ENCODE measurements around the gene HOXB5.

DNA sequence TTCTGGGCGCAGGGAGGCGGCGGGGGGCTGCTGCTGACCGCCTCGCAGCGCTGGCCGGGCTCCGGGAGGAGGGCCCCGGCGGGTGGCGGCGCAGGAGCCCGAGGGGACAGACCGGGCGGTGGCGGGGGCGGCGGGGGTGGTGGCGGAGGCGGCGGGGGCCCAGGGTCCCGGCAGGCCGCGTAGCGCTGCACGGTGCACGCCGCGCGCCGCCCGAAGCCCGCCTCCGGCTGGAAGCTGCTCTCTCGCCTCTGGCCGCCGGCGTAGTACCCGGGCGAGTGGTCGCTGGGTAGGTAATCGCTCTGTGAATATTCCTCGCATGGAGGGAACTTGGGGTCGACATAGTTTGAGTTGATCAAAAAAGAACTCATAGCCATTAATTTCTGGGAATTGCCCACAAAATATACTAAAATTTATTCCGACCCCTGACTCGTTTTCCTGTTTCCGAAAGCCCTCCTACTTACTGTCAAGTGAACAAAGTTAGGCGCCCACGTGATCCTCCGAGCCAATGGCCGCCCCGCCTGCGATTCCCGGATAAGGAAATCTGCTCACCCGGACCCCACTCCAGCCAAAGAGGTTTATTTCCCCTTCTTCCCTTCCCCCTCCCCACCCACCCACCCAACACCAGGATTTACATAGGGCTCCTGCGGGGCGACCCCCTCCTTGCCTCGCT, 15.5 kb downstream of the HOXB5 start, which contains the start of gene HOXB4:
- TF ChIP-seq POLR2A (IDR thresholded peaks at IDR 0.05): no peak
- TF ChIP-seq, protein P1, sequence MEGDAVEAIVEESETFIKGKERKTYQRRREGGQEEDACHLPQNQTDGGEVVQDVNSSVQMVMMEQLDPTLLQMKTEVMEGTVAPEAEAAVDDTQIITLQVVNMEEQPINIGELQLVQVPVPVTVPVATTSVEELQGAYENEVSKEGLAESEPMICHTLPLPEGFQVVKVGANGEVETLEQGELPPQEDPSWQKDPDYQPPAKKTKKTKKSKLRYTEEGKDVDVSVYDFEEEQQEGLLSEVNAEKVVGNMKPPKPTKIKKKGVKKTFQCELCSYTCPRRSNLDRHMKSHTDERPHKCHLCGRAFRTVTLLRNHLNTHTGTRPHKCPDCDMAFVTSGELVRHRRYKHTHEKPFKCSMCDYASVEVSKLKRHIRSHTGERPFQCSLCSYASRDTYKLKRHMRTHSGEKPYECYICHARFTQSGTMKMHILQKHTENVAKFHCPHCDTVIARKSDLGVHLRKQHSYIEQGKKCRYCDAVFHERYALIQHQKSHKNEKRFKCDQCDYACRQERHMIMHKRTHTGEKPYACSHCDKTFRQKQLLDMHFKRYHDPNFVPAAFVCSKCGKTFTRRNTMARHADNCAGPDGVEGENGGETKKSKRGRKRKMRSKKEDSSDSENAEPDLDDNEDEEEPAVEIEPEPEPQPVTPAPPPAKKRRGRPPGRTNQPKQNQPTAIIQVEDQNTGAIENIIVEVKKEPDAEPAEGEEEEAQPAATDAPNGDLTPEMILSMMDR (IDR thresholded peaks at IDR 0.05): no peak
